HFFc6 (cell line): ENCODE results near the gene FAM111A. TPM values are rescaled to one million over a fixed set of nuclear protein-coding genes. Genes with fewer than 3 reads are reported as not detected.

Source experiments
- DNase-seq: peaks from one replicate; pipeline ENCODE4 v3.0.0-alpha.2; 2018
- H3K27ac Mint-ChIP-seq: 2 replicates; pipeline ENCODE4 v1.8.0; 2020; ENCODE audit warnings: mild to moderate bottlenecking, mixed read lengths
- H3K27me3 Mint-ChIP-seq: 2 replicates; pipeline ENCODE4 v1.8.0; 2021; ENCODE audit warnings: mild to moderate bottlenecking, moderate library complexity, mixed read lengths; ENCODE audit not compliant: insufficient read depth
- H3K36me3 Mint-ChIP-seq: 2 replicates; pipeline ENCODE4 v1.8.0; 2021; ENCODE audit warnings: low read depth, mixed read lengths
- H3K4me1 Mint-ChIP-seq: 2 replicates; pipeline ENCODE4 v1.8.0; 2020; ENCODE audit warnings: low read depth, mixed read lengths
- H3K4me3 Mint-ChIP-seq: 2 replicates; pipeline ENCODE4 v1.8.0; 2020; ENCODE audit warnings: mild to moderate bottlenecking, moderate library complexity, mixed read lengths
- H3K9me3 Mint-ChIP-seq: 2 replicates; pipeline ENCODE4 v1.8.0; 2020; ENCODE audit warnings: mild to moderate bottlenecking, mixed read lengths
- total RNA-seq, 6 experiments: library from RNA; stranded (reverse); fragmentation: NEBNext Ultra II Directional; extraction: Animal tissue kit (Norgen Biotek cat#: 25700); gene quantifications; 2 replicates in 1 of 6; 3 replicates in 5 of 6; pipeline ENCODE4 v1.2.3, GENCODE V29; 2021
- TF ChIP-seq, protein P1 (sequence below): fragments of 200-600 bp; sonication (generic); IDR thresholded peaks from 2 replicates; pipeline ENCODE4 v1.5.0; 2021; ENCODE audit warnings: antibody characterized with exemption, mild to moderate bottlenecking

FAM111A gene
- total RNA-seq, 6 experiments from 2014 or later: 28.7 to 56.6 (median 46.7) TPM

DNA sequence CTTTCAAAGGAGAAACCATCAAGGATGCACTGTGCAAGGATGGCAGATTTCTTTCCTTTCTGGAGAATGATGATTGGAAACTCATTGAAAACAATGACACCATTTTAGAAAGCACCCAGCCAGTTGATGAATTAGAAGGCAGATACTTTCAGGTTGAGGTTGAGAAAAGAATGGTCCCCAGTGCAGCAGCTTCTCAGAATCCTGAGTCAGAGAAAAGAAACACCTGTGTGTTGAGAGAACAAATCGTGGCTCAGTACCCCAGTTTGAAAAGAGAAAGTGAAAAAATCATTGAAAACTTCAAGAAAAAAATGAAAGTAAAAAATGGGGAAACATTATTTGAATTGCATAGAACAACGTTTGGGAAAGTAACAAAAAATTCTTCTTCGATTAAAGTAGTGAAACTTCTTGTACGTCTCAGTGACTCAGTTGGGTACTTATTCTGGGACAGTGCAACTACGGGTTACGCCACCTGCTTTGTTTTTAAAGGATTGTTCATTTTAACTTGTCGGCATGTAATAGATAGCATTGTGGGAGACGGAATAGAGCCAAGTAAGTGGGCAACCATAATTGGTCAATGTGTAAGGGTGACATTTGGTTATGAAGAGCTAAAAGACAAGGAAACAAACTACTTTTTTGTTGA, 9.8 kb downstream of the FAM111A start:
- Mint-ChIP-seq H3K27ac (no peak overlapping the region), H3K9me3 (no peaks in the 10 kb centered on the region), H3K4me1 (peaks cover 12% of the 10 kb centered on the region), H3K4me3 (no peak overlapping the region), H3K36me3 (peaks cover 23% of the 10 kb centered on the region; the same call in 1 of the 2 replicates), H3K27me3 (no peaks in the 10 kb centered on the region; the same call in 1 of the 2 replicates)
- TF ChIP-seq, protein P1, sequence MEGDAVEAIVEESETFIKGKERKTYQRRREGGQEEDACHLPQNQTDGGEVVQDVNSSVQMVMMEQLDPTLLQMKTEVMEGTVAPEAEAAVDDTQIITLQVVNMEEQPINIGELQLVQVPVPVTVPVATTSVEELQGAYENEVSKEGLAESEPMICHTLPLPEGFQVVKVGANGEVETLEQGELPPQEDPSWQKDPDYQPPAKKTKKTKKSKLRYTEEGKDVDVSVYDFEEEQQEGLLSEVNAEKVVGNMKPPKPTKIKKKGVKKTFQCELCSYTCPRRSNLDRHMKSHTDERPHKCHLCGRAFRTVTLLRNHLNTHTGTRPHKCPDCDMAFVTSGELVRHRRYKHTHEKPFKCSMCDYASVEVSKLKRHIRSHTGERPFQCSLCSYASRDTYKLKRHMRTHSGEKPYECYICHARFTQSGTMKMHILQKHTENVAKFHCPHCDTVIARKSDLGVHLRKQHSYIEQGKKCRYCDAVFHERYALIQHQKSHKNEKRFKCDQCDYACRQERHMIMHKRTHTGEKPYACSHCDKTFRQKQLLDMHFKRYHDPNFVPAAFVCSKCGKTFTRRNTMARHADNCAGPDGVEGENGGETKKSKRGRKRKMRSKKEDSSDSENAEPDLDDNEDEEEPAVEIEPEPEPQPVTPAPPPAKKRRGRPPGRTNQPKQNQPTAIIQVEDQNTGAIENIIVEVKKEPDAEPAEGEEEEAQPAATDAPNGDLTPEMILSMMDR: no peak
- DNase-seq: no peak

- Mint-ChIP-seq H3K4me3 (no peak overlapping the region), H3K9me3 (no peaks in the 10 kb centered on the region), H3K36me3 (peaks cover 9% of the 10 kb centered on the region; the same call in 1 of the 2 replicates), H3K27ac (no peak overlapping the region), H3K4me1 (no peaks in the 10 kb centered on the region), H3K27me3 (no peaks in the 10 kb centered on the region; the same call in 1 of the 2 replicates)
- DNase-seq: no peak
- TF ChIP-seq, protein P1: no peak
Measured at GRCh38 chr11:59154610-59155009, 12.0 kb downstream of the FAM111A start.

GRCh38 chr11:59157433-59157832, 14.8 kb downstream of the FAM111A start:
- no peak for DNase-seq
- H3K9me3 Mint-ChIP-seq: no peaks in the 10 kb centered on the region
- peaks cover 3% of the 10 kb centered on the region; the same call in 1 of the 2 replicates for H3K36me3 Mint-ChIP-seq
- no peak overlapping the region for H3K27ac Mint-ChIP-seq
- peaks cover 14% of the 10 kb centered on the region for H3K27me3 Mint-ChIP-seq
- H3K4me3 Mint-ChIP-seq: no peak overlapping the region
- no peaks in the 10 kb centered on the region for H3K4me1 Mint-ChIP-seq
- TF ChIP-seq, protein P1: no peak

GRCh38 chr11:59158206-59159068, 15.8 kb downstream of the FAM111A start:
- H3K27ac Mint-ChIP-seq: peak overlapping the region; percentile 58

GRCh38 chr11:59164028-59164427, 21.4 kb downstream of the FAM111A start:
- DNase-seq: no peak
- H3K36me3 Mint-ChIP-seq: no peaks in the 10 kb centered on the region
- no peak overlapping the region for H3K27ac Mint-ChIP-seq
- H3K27me3 Mint-ChIP-seq: peaks cover 26% of the 10 kb centered on the region
- TF ChIP-seq, protein P1: no peak
- no peaks in the 10 kb centered on the region for H3K4me1 Mint-ChIP-seq
- H3K4me3 Mint-ChIP-seq: no peak overlapping the region
- H3K9me3 Mint-ChIP-seq: no peaks in the 10 kb centered on the region

More at GRCh38 chr11:59158206-59159068, 15.8 kb downstream of the FAM111A start:
- H3K4me3 Mint-ChIP-seq: peak overlapping the region; percentile 6; the same call in 1 of the 2 replicates
- TF ChIP-seq, protein P1: peak; percentile 92
- no peaks in the 10 kb centered on the region for H3K9me3 Mint-ChIP-seq
- no peaks in the 10 kb centered on the region for H3K4me1 Mint-ChIP-seq
- no peaks in the 10 kb centered on the region for H3K36me3 Mint-ChIP-seq
- DNase-seq: peak; percentile 66
- H3K27me3 Mint-ChIP-seq: peaks cover 21% of the 10 kb centered on the region
